ENCODE results near the gene TARS1. TPM values are rescaled to one million over a fixed set of nuclear protein-coding genes. Genes with fewer than 3 reads are reported as not detected.

TARS1 gene
- total RNA-seq, result 100 to 1,000 TPM; 195 to 201 TPM

DNA sequence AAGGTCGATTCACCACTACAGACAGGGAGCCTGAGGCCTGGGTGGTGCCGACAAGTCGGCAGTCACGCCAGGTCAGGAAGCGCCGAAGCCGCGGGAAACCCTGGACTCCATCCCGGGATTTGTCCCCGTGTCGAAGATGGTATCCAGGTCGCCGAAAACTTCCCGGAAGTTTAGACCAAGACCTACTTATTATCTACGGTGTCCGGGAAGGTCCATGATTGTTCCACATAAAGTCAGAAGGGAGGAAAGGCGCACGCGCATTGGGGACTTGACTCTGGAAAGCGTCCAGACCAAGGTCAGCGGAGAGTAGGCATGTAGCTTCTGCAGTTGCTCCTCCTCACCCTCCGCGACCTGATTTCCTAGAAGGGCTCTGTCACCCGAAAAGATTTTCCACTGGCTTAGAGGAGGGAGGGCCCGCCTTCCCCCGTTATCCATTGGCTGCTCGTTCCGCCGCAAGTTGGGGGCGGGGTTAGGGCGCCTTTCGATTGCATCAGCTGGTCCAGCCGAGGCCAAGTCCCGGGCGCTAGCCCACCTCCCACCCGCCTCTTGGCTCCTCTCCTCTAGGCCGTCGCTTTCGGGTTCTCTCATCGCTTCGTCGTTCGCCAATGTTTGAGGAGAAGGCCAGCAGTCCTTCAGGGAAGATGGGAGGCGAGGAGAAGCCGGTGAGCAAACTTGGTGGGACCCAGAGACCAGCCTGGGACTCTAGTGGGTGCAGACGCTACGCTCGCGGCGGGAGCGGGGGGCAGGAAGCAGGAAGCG is at the start of gene TARS1:
Gene TARS1, plus strand, starts transcription at position 484 of the 759 bp plus-strand sequence. Its CDS starts 122 bp downstream, at position 606.
- ChIA-PET POLR2A (interaction anchor here (0.6 to 1.5 kb wide), 8 partner anchors 9 to 903 kb away, joined by 3 to 4 read pairs (median 3); no protein-coding TSS in a partner anchor), CTCF (interaction anchor here (1.2 to 1.8 kb wide), 3 partner anchors 148 to 530 kb away, joined by 3 to 11 read pairs (median 6); no protein-coding TSS in a partner anchor)
- no peaks in the 10 kb centered on the region for H3K27me3 Mint-ChIP-seq
- no peaks in the 10 kb centered on the region for H3K9me3 Mint-ChIP-seq
- no peak within 1 kb of the TSS for H3K4me3 Mint-ChIP-seq
- peak; percentile 96 for DNase-seq
- H3K27ac Mint-ChIP-seq, result no peak within 1 kb of the TSS
- peaks cover 32% of the 10 kb centered on the region for H3K4me1 Mint-ChIP-seq
- H3K36me3 Mint-ChIP-seq (ENCODE audit: low read depth), result peaks cover 20% of the 10 kb centered on the region

GRCh38 chr5:33398501-33398900 is 42.3 kb upstream of the TARS1 start:
- CTCF ChIA-PET, result no interaction called here
- H3K9me3 Mint-ChIP-seq, result peaks cover 2% of the 10 kb centered on the region
- H3K36me3 Mint-ChIP-seq (ENCODE audit: low read depth), result no peaks in the 10 kb centered on the region
- POLR2A ChIA-PET, result no interaction called here
- no peaks in the 10 kb centered on the region for H3K4me1 Mint-ChIP-seq
- H3K27ac Mint-ChIP-seq, result no peak overlapping the region
- H3K4me3 Mint-ChIP-seq, result no peak overlapping the region
- DNase-seq, result no peak
- peaks cover 3% of the 10 kb centered on the region for H3K27me3 Mint-ChIP-seq

GRCh38 chr5:33400675-33401074 is 40.1 kb upstream of the TARS1 start:
- Mint-ChIP-seq H3K27ac (no peak overlapping the region), H3K4me3 (no peak overlapping the region), H3K4me1 (no peaks in the 10 kb centered on the region), H3K27me3 (peaks cover 7% of the 10 kb centered on the region), H3K9me3 (no peaks in the 10 kb centered on the region), H3K36me3 (ENCODE audit: low read depth) (no peaks in the 10 kb centered on the region)
- POLR2A ChIA-PET, result no interaction called here
- no peak for DNase-seq
- CTCF ChIA-PET, result no interaction called here

DNA sequence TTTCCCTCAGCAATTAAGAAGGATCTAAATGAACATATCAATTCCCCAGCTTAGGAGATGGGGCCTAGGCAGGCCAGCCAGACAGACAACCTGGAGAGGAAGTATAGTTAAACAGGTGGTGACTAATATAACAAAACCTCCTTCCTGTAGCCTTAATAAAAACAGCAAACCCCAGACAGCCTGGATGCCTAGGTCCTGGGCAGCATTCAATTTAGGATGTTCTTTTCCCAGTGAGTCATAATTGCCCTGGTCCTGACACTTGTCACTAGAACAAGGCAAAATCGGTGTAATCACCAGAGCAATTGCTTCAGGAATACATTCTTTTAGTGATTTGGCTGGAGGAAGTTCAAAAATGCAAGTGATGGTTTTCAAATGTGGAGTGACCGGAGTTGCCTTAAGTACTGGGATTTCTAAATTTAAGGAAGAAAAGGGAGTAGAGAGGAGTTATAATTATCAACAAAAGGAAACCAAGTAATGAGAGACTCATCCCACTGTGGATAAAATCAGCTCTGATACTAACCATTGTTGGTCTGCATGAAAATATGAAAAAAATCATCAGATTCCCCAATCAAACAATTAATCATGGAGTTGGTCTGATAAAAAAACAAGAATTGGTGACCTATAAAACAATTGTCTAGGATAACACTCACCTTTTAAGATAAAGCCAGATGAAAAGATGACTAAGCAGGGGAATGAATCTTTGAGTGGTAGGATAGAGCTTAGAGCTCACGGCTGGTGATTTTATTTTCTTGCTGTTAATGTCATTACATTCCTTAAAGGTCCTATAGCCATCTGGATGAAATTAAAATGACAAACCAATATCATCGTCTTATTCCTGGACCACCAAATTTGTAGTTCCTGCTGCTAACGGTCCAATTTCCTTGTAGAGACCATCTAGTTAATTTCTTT is 39.0 kb upstream of the TARS1 start:
- H3K27ac Mint-ChIP-seq, result no peak overlapping the region
- H3K36me3 Mint-ChIP-seq (ENCODE audit: low read depth), result no peaks in the 10 kb centered on the region
- H3K4me1 Mint-ChIP-seq, result no peaks in the 10 kb centered on the region
- no peak for DNase-seq
- no peak overlapping the region for H3K4me3 Mint-ChIP-seq
- ChIA-PET CTCF (no interaction called here), POLR2A (no interaction called here)
- peaks cover 7% of the 10 kb centered on the region for H3K27me3 Mint-ChIP-seq
- no peaks in the 10 kb centered on the region for H3K9me3 Mint-ChIP-seq

DNA sequence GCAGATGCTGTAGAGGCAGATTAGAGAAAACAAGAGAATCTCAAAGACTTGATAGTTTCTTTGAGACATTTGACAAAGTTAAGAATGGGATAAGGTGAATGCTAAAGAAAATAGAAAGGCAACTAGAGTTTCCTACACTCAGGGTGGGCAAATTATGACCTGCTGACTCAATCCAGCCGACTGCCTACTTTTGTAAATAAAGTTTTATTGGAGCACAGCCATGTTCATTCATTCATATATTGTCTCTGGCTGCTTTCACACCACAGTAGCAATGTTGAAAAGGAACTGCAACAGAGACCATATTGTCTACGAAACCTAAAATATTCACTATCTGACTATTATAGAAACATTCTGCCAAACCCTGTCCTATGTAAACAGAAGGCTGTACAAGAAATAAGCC is 37.6 kb upstream of the TARS1 start:
- DNase-seq, result no peak
- POLR2A ChIA-PET, result no interaction called here
- H3K4me1 Mint-ChIP-seq, result no peaks in the 10 kb centered on the region
- no peaks in the 10 kb centered on the region for H3K9me3 Mint-ChIP-seq
- H3K4me3 Mint-ChIP-seq, result no peak overlapping the region
- no peaks in the 10 kb centered on the region for H3K36me3 Mint-ChIP-seq (ENCODE audit: low read depth)
- peaks cover 7% of the 10 kb centered on the region for H3K27me3 Mint-ChIP-seq
- H3K27ac Mint-ChIP-seq, result no peak overlapping the region
- CTCF ChIA-PET, result no interaction called here

GRCh38 chr5:33408816-33409215 is 31.9 kb upstream of the TARS1 start:
- DNase-seq, result no peak
- H3K27ac Mint-ChIP-seq, result no peak overlapping the region
- no peak overlapping the region for H3K4me3 Mint-ChIP-seq
- ChIA-PET POLR2A (no interaction called here), CTCF (no interaction called here)
- H3K36me3 Mint-ChIP-seq (ENCODE audit: low read depth), result no peaks in the 10 kb centered on the region
- no peaks in the 10 kb centered on the region for H3K9me3 Mint-ChIP-seq
- peaks cover 6% of the 10 kb centered on the region for H3K27me3 Mint-ChIP-seq
- H3K4me1 Mint-ChIP-seq, result no peaks in the 10 kb centered on the region

- no peak overlapping the region for H3K27ac Mint-ChIP-seq
- H3K9me3 Mint-ChIP-seq, result no peaks in the 10 kb centered on the region
- no peak overlapping the region for H3K4me3 Mint-ChIP-seq
- ChIA-PET CTCF (no interaction called here), POLR2A (no interaction called here)
- peaks cover 6% of the 10 kb centered on the region for H3K27me3 Mint-ChIP-seq
- H3K36me3 Mint-ChIP-seq (ENCODE audit: low read depth), result no peaks in the 10 kb centered on the region
- DNase-seq, result no peak
- no peaks in the 10 kb centered on the region for H3K4me1 Mint-ChIP-seq
These were observed 31.2 kb upstream of the TARS1 start for GRCh38 chr5:33409435-33410170.

DNA sequence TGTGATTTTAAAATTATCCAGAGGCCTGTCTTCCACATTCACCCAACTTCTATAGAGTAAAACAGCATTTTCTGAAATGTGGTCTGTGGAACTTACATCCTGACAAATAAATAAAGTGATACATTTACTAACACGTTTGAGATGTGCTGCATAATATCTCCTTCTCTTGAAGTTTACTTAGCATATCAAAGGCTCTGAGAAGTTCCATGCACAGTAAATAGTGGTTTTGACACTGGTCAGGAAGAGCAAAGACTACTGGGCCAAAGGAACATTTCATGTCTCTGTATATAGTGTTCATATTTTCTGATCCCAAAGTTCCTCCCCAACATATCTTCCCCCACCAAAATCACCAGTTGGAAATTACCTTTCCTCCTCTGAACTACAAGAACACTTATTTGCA is 30.5 kb upstream of the TARS1 start:
- no peak overlapping the region for H3K4me3 Mint-ChIP-seq
- H3K27me3 Mint-ChIP-seq, result peaks cover 6% of the 10 kb centered on the region
- no peak for DNase-seq
- H3K9me3 Mint-ChIP-seq, result no peaks in the 10 kb centered on the region
- H3K4me1 Mint-ChIP-seq, result no peaks in the 10 kb centered on the region
- ChIA-PET CTCF (no interaction called here), POLR2A (no interaction called here)
- H3K27ac Mint-ChIP-seq, result no peak overlapping the region
- no peaks in the 10 kb centered on the region for H3K36me3 Mint-ChIP-seq (ENCODE audit: low read depth)

DNA sequence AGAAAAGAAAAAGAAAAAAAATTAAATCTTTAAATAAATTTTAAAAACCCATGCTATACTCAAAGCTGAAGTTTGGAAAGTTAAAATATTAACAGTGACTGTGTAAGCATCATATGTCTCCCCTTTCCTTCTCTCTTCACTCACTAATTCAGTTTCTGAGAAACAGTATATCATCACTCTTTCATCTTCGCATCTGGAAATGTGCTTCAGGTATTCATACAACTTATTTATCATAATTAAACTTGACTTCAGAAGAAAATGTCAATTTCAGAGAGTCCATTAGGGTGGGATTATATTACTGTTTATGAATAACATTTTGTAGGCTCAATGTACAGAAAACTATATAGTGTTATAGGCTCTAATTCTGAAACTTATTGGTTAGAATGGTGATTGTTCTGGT is 29.3 kb upstream of the TARS1 start:
- POLR2A ChIA-PET, result no interaction called here

GRCh38 chr5:33415811-33416354 is 24.9 kb upstream of the TARS1 start:
- Mint-ChIP-seq H3K4me1 (no peaks in the 10 kb centered on the region), H3K36me3 (ENCODE audit: low read depth) (no peaks in the 10 kb centered on the region), H3K9me3 (no peaks in the 10 kb centered on the region), H3K27me3 (peaks cover 5% of the 10 kb centered on the region), H3K27ac (no peak overlapping the region), H3K4me3 (no peak overlapping the region)
- DNase-seq, result no peak
- ChIA-PET POLR2A (no interaction called here), CTCF (no interaction called here)

More for the DNA sequence above, 29.3 kb upstream of the TARS1 start:
- no peaks in the 10 kb centered on the region for H3K4me1 Mint-ChIP-seq
- peaks cover 2% of the 10 kb centered on the region for H3K27me3 Mint-ChIP-seq
- DNase-seq, result no peak
- no peaks in the 10 kb centered on the region for H3K9me3 Mint-ChIP-seq
- no peak overlapping the region for H3K4me3 Mint-ChIP-seq
- CTCF ChIA-PET, result no interaction called here
- H3K27ac Mint-ChIP-seq, result no peak overlapping the region
- H3K36me3 Mint-ChIP-seq (ENCODE audit: low read depth), result no peaks in the 10 kb centered on the region

- Mint-ChIP-seq H3K4me3 (no peak overlapping the region), H3K27ac (no peak overlapping the region), H3K9me3 (no peaks in the 10 kb centered on the region), H3K36me3 (ENCODE audit: low read depth) (no peaks in the 10 kb centered on the region), H3K4me1 (no peaks in the 10 kb centered on the region), H3K27me3 (peaks cover 10% of the 10 kb centered on the region)
- no peak for DNase-seq
- ChIA-PET POLR2A (no interaction called here), CTCF (no interaction called here)
These were observed 23.1 kb upstream of the TARS1 start for GRCh38 chr5:33417632-33418031.

- no peaks in the 10 kb centered on the region for H3K4me1 Mint-ChIP-seq
- peaks cover 10% of the 10 kb centered on the region for H3K27me3 Mint-ChIP-seq
- no peak for DNase-seq
- H3K36me3 Mint-ChIP-seq (ENCODE audit: low read depth), result no peaks in the 10 kb centered on the region
- no peak overlapping the region for H3K27ac Mint-ChIP-seq
- no peaks in the 10 kb centered on the region for H3K9me3 Mint-ChIP-seq
- CTCF ChIA-PET, result interaction anchor here (1.1 to 1.3 kb wide), 2 partner anchors 12 to 15 kb away, joined by 3 read pairs; no protein-coding TSS in a partner anchor
- H3K4me3 Mint-ChIP-seq, result no peak overlapping the region
- POLR2A ChIA-PET, result no interaction called here
These were observed 19.8 kb upstream of the TARS1 start for GRCh38 chr5:33420946-33421345.

- Mint-ChIP-seq H3K4me3 (no peak overlapping the region), H3K27ac (no peak overlapping the region), H3K9me3 (no peaks in the 10 kb centered on the region), H3K27me3 (peaks cover 10% of the 10 kb centered on the region), H3K4me1 (no peaks in the 10 kb centered on the region), H3K36me3 (ENCODE audit: low read depth) (no peaks in the 10 kb centered on the region)
- no peak for DNase-seq
- ChIA-PET POLR2A (no interaction called here), CTCF (interaction anchor here (2.2 kb wide), 1 partner anchor 14 kb away, joined by 6 read pairs; no protein-coding TSS in a partner anchor)
These were observed 18.6 kb upstream of the TARS1 start for GRCh38 chr5:33422191-33422590.
